BLaER1 (cell line): ENCODE data around the gene MCM5.

ENCODE experiments used
- H3K27ac ChIP-seq: shearing (Covaris generic); formaldehyde crosslinking; 2 replicates; pipeline ENCODE4 v1.8.1; 2022
- H3K27me3 ChIP-seq: shearing (Covaris generic); formaldehyde crosslinking; 2 replicates; pipeline ENCODE4 v1.8.1; 2022
- H3K36me3 ChIP-seq: shearing (Covaris generic); formaldehyde crosslinking; 2 replicates; pipeline ENCODE4 v1.8.1; 2022
- H3K4me1 ChIP-seq: shearing (Covaris generic); formaldehyde crosslinking; 2 replicates; pipeline ENCODE4 v1.8.1; 2022
- H3K4me2 ChIP-seq: shearing (Covaris generic); formaldehyde crosslinking; 2 replicates; pipeline ENCODE4 v1.8.1; 2022
- H3K4me3 ChIP-seq: shearing (Covaris generic); formaldehyde crosslinking; 2 replicates; pipeline ENCODE4 v1.8.1; 2022
- H3K9ac ChIP-seq: shearing (Covaris generic); formaldehyde crosslinking; 2 replicates; pipeline ENCODE4 v1.8.1; 2022
- H3K9me3 ChIP-seq: shearing (Covaris generic); formaldehyde crosslinking; 2 replicates; pipeline ENCODE4 v1.8.1; 2022
- H4K20me1 ChIP-seq: shearing (Covaris generic); formaldehyde crosslinking; 2 replicates; pipeline ENCODE4 v1.8.1; 2022
- Cebpa-rat ChIP-seq: shearing (Covaris generic); IDR thresholded peaks from 2 replicates; pipeline ENCODE4 v1.8.1; 2022

The MCM5 gene

GRCh38 chr22:35400501-35400790, 506 bp downstream of the MCM5 start:
- Histone ChIP-seq H3K9ac (peak overlapping the region; percentile 98), H3K9me3 (no peaks in the 10 kb centered on the region), H3K4me3 (peak overlapping the region; percentile 95), H3K4me2 (peak overlapping the region; percentile 89), H4K20me1 (no peaks in the 10 kb centered on the region), H3K27ac (peak overlapping the region; percentile 96), H3K4me1 (peaks cover 68% of the 10 kb centered on the region), H3K36me3 (peaks cover 42% of the 10 kb centered on the region), H3K27me3 (no peaks in the 10 kb centered on the region)
- no peak for TF ChIP-seq Cebpa-rat

- TF ChIP-seq Cebpa-rat, result no peak
- Histone ChIP-seq H3K4me3 (no peak overlapping the region; the same call in 1 of the 2 replicates), H4K20me1 (peaks cover 6% of the 10 kb centered on the region; the same call in 1 of the 2 replicates), H3K4me2 (peak overlapping the region; percentile 89), H3K9ac (peak overlapping the region; percentile 98), H3K27ac (peak overlapping the region; percentile 15; the same call in 1 of the 2 replicates), H3K4me1 (peaks cover 61% of the 10 kb centered on the region), H3K9me3 (no peaks in the 10 kb centered on the region), H3K36me3 (peaks cover 56% of the 10 kb centered on the region), H3K27me3 (no peaks in the 10 kb centered on the region)
These were observed 1.9 kb downstream of the MCM5 start for GRCh38 chr22:35401863-35402262.

- Histone ChIP-seq H3K36me3 (peaks cover 71% of the 10 kb centered on the region), H3K27ac (no peak overlapping the region), H3K27me3 (no peaks in the 10 kb centered on the region), H4K20me1 (peaks cover 8% of the 10 kb centered on the region; the same call in 1 of the 2 replicates), H3K9ac (peak overlapping the region; percentile 98), H3K4me2 (peak overlapping the region; percentile 89; the same call in 1 of the 2 replicates), H3K4me1 (peaks cover 47% of the 10 kb centered on the region), H3K4me3 (no peak overlapping the region), H3K9me3 (no peaks in the 10 kb centered on the region)
- TF ChIP-seq Cebpa-rat, result no peak
These were observed 3.4 kb downstream of the MCM5 start for GRCh38 chr22:35403356-35403755.

GRCh38 chr22:35404176-35404575, 4.2 kb downstream of the MCM5 start:
- Histone ChIP-seq H3K36me3 (peaks cover 80% of the 10 kb centered on the region), H3K4me1 (peaks cover 49% of the 10 kb centered on the region), H3K27ac (no peak overlapping the region), H3K4me2 (no peak overlapping the region), H3K4me3 (no peak overlapping the region), H3K9me3 (no peaks in the 10 kb centered on the region), H3K9ac (peak overlapping the region; percentile 98; the same call in 1 of the 2 replicates), H4K20me1 (peaks cover 8% of the 10 kb centered on the region; the same call in 1 of the 2 replicates), H3K27me3 (no peaks in the 10 kb centered on the region)
- TF ChIP-seq Cebpa-rat, result no peak

- Histone ChIP-seq H4K20me1 (peaks cover 19% of the 10 kb centered on the region), H3K27ac (no peak overlapping the region), H3K4me3 (no peak overlapping the region), H3K4me1 (peaks cover 57% of the 10 kb centered on the region), H3K9me3 (no peaks in the 10 kb centered on the region), H3K4me2 (no peak overlapping the region), H3K9ac (no peak overlapping the region), H3K27me3 (no peaks in the 10 kb centered on the region), H3K36me3 (peaks cover 92% of the 10 kb centered on the region)
- TF ChIP-seq Cebpa-rat, result no peak
These were observed 6.5 kb downstream of the MCM5 start for GRCh38 chr22:35406443-35406842.

- Histone ChIP-seq H3K27me3 (no peaks in the 10 kb centered on the region), H3K36me3 (peaks cover 94% of the 10 kb centered on the region), H3K4me3 (no peak overlapping the region), H3K9ac (no peak overlapping the region), H3K4me2 (no peak overlapping the region), H4K20me1 (peaks cover 28% of the 10 kb centered on the region), H3K4me1 (peaks cover 56% of the 10 kb centered on the region), H3K9me3 (no peaks in the 10 kb centered on the region), H3K27ac (no peak overlapping the region)
- TF ChIP-seq Cebpa-rat, result no peak
These were observed 7.4 kb downstream of the MCM5 start for GRCh38 chr22:35407362-35407761.

- TF ChIP-seq Cebpa-rat, result 0 out of 2 replicates have a peak, but pooled peaks have one; percentile 31
- Histone ChIP-seq H3K27ac (peak overlapping the region; percentile 66), H4K20me1 (peaks cover 40% of the 10 kb centered on the region), H3K4me1 (peaks cover 40% of the 10 kb centered on the region), H3K36me3 (peaks cover 94% of the 10 kb centered on the region), H3K4me3 (0 out of 2 replicates have a peak overlapping the region, but pooled peaks have one; percentile 23), H3K4me2 (peak overlapping the region; percentile 86), H3K9ac (peak overlapping the region; percentile 25; the same call in 1 of the 2 replicates), H3K9me3 (no peaks in the 10 kb centered on the region), H3K27me3 (no peaks in the 10 kb centered on the region)
These were observed 10.1 kb downstream of the MCM5 start for GRCh38 chr22:35409783-35410662.

- Histone ChIP-seq H3K4me1 (peaks cover 40% of the 10 kb centered on the region), H3K9ac (0 out of 2 replicates have a peak overlapping the region, but pooled peaks have one; percentile 25), H3K4me2 (peak overlapping the region; percentile 86), H3K36me3 (peaks cover 94% of the 10 kb centered on the region), H3K9me3 (no peaks in the 10 kb centered on the region), H3K27me3 (no peaks in the 10 kb centered on the region), H4K20me1 (peaks cover 46% of the 10 kb centered on the region), H3K27ac (peak overlapping the region; percentile 66), H3K4me3 (0 out of 2 replicates have a peak overlapping the region, but pooled peaks have one; percentile 23)
- TF ChIP-seq Cebpa-rat, result no peak
These were observed 10.7 kb downstream of the MCM5 start for GRCh38 chr22:35410663-35411034.

GRCh38 chr22:35411102-35411501, 11.2 kb downstream of the MCM5 start:
- Histone ChIP-seq H4K20me1 (peaks cover 49% of the 10 kb centered on the region), H3K27ac (peak overlapping the region; percentile 66; the same call in 1 of the 2 replicates), H3K9me3 (no peaks in the 10 kb centered on the region), H3K36me3 (peaks cover 94% of the 10 kb centered on the region), H3K9ac (peak overlapping the region; percentile 18; the same call in 1 of the 2 replicates), H3K27me3 (no peaks in the 10 kb centered on the region), H3K4me3 (no peak overlapping the region), H3K4me1 (peaks cover 40% of the 10 kb centered on the region), H3K4me2 (peak overlapping the region; percentile 86)
- TF ChIP-seq Cebpa-rat, result no peak

- no peak for TF ChIP-seq Cebpa-rat
- Histone ChIP-seq H3K36me3 (peaks cover 94% of the 10 kb centered on the region), H4K20me1 (peaks cover 57% of the 10 kb centered on the region), H3K9me3 (no peaks in the 10 kb centered on the region), H3K4me2 (no peak overlapping the region), H3K4me1 (peaks cover 36% of the 10 kb centered on the region), H3K4me3 (no peak overlapping the region), H3K27ac (no peak overlapping the region), H3K9ac (no peak overlapping the region), H3K27me3 (no peaks in the 10 kb centered on the region)
These were observed 13.7 kb downstream of the MCM5 start for GRCh38 chr22:35413624-35414023.
